ENCODE data around the gene PLCG2. TPM values are rescaled to one million over a fixed set of nuclear protein-coding genes. Genes with fewer than 3 reads are reported as not detected.

Gene PLCG2
- total RNA-seq, 4 donors from 2014 or later: 5.3 to 15.8 (median 9.5) TPM

- Histone ChIP-seq H3K9me3 (no peaks in the 10 kb centered on the region), H3K4me3 (no peak overlapping the region), H3K27me3 (no peaks in the 10 kb centered on the region), H3K4me1 (peaks cover 0 to 8% (median 0%) of the 10 kb centered on the region in 3 donors), H3K36me3 (no peaks in the 10 kb centered on the region), H3K27ac (no peak overlapping the region)
- WGBS, 2 donors: 88 to 93% methylated on average over 3 of the region's 3 CpGs
- DNase-seq: no peak
- intact Hi-C loops (cut with DNase I): no loop called here
- no peak for TF ChIP-seq POLR2A (IDR thresholded peaks at IDR 0.05)
Measured at GRCh38 chr16:81803332-81803731, 24.2 kb downstream of the PLCG2 start.

GRCh38 chr16:81804134-81804610, 25.1 kb downstream of the PLCG2 start:
- no peaks in the 10 kb centered on the region for H3K36me3 ChIP-seq
- H3K9me3 ChIP-seq: no peaks in the 10 kb centered on the region
- 68 to 72% methylated on average over 2 of the region's 2 CpGs for whole genome bisulfite sequencing, 2 donors
- no peak overlapping the region for H3K27ac ChIP-seq
- no peaks in the 10 kb centered on the region for H3K4me1 ChIP-seq
- TF ChIP-seq POLR2A (IDR thresholded peaks at IDR 0.05) (no peak), CTCF (IDR thresholded peaks at IDR 0.05) (no peak)
- no peak for DNase-seq
- H3K27me3 ChIP-seq: no peaks in the 10 kb centered on the region
- intact Hi-C loops (cut with DNase I): no loop called here
- no peak overlapping the region for H3K4me3 ChIP-seq

- WGBS, 2 donors: 77 to 78% methylated on average over 4 to 6 of the region's 6 CpGs
- intact Hi-C loops (cut with DNase I): no loop called here
- Histone ChIP-seq H3K27me3 (no peaks in the 10 kb centered on the region), H3K36me3 (no peaks in the 10 kb centered on the region), H3K4me3 (no peak overlapping the region), H3K4me1 (no peaks in the 10 kb centered on the region), H3K27ac (no peak overlapping the region), H3K9me3 (no peaks in the 10 kb centered on the region)
- TF ChIP-seq CTCF (IDR thresholded peaks at IDR 0.05): no peak
- no peak for TF ChIP-seq POLR2A (IDR thresholded peaks at IDR 0.05)
- no peak for DNase-seq
Measured at GRCh38 chr16:81806696-81807095, 27.6 kb downstream of the PLCG2 start.

DNA sequence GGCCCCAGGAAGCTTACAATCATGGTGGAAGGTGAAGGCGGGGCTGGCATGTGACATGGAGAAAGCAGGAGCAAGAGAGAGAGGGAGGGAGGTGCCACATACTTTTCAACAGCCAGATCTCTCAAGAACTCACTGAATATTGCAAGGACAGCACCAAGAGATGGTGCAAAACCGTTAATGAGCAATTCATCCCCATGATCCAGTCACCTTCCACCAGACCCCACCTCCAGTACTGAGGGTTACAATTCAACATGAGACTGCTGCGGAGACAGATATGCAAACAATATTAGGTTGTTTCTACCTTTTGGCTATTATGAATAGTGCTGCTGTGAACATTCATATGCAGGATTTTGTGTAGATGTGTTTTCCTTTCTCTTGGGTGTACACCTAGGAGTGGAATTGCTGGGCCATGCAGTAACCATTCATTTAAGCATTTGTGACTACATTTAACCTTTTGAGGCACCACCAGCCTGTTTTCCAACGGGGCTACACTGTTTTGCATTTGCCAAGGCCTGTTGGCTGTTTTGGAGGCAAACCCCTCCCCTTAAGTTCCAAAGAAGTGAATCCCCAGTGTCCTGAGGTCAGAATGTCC, 28.8 kb downstream of the PLCG2 start:
- intact Hi-C loops (cut with DNase I): no loop called here
- Histone ChIP-seq H3K4me3 (no peak overlapping the region), H3K4me1 (no peaks in the 10 kb centered on the region), H3K9me3 (no peaks in the 10 kb centered on the region), H3K36me3 (no peaks in the 10 kb centered on the region), H3K27ac (no peak overlapping the region), H3K27me3 (no peaks in the 10 kb centered on the region)
- WGBS, 2 donors: 61 to 73% methylated on average over 4 of the region's 4 CpGs
- TF ChIP-seq POLR2A (IDR thresholded peaks at IDR 0.05) (no peak), CTCF (IDR thresholded peaks at IDR 0.05) (no peak)
- no peak for DNase-seq

GRCh38 chr16:81808933-81809480, 29.9 kb downstream of the PLCG2 start:
- WGBS, 2 donors: 72 to 92% methylated on average over 2 to 3 of the region's 3 CpGs

More at GRCh38 chr16:81808933-81809480, 29.9 kb downstream of the PLCG2 start:
- H3K4me3 ChIP-seq: no peak overlapping the region
- no peaks in the 10 kb centered on the region for H3K4me1 ChIP-seq
- intact Hi-C loops (cut with DNase I): no loop called here
- no peaks in the 10 kb centered on the region for H3K36me3 ChIP-seq
- H3K27me3 ChIP-seq: no peaks in the 10 kb centered on the region
- peak; percentile 19 for DNase-seq
- peak overlapping the region in 1 of 4 donors; percentile 52 for H3K27ac ChIP-seq
- no peak for TF ChIP-seq CTCF (IDR thresholded peaks at IDR 0.05)
- TF ChIP-seq POLR2A (IDR thresholded peaks at IDR 0.05): no peak
- no peaks in the 10 kb centered on the region for H3K9me3 ChIP-seq
